ENCODE data around the gene NECAB3. TPM values are rescaled to one million over a fixed set of nuclear protein-coding genes. Genes with fewer than 3 reads are reported as not detected.

The NECAB3 gene
- total RNA-seq, 1 experiment from 2014 or later: 43.5 TPM

DNA sequence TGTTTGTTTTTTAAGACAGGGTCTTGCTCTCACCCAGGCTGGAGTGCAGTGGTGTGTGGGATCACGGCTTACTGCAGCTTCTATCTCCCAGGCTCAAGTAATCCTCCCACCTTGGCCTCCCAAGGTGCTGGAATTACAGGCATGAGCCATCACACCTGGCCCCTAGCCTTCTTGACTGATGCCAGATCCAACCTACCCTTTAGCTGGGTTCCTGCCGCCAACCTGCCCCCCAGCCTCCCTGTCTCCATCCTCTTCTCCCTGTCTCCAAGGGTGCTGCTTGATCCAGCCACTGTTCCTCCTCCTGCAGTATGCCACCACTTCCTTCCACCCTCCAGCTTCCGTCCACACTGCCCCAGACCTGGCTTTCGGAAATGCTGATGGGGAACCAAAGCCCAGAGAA lies 15.3 kb downstream of the NECAB3 start:
- Histone ChIP-seq H3F3A (ENCODE audit: low read length, unreplicated experiment) (no peaks in the 10 kb centered on the region), H3K27me3 (ENCODE audit: low read length) (no peaks in the 10 kb centered on the region), H3K9me3 (ENCODE audit: low read length) (no peaks in the 10 kb centered on the region), H3K79me2 (ENCODE audit: low read length) (no peaks in the 10 kb centered on the region), H3K4me3 (ENCODE audit: low read length) (no peak overlapping the region), H3K4me2 (ENCODE audit: low read length) (no peak overlapping the region), H3K9me2 (replicated peaks; ENCODE audit: low read length) (no peaks in the 10 kb centered on the region), H3K27ac (ENCODE audit: low read length) (no peak overlapping the region), H3K36me3 (ENCODE audit: low read depth, low read length) (no peaks in the 10 kb centered on the region; the same call in 1 of the 2 replicates), H2AFZ (ENCODE audit: low read length) (no peak overlapping the region), H4K20me1 (ENCODE audit: low read length) (no peaks in the 10 kb centered on the region), H3K9ac (ENCODE audit: low read length) (no peak overlapping the region), H3K4me1 (ENCODE audit: insufficient read depth, low read length) (peaks cover 14% of the 10 kb centered on the region)
- ATAC-seq: no peak
- TF ChIP-seq EZH2 (IDR thresholded peaks at IDR 0.05; ENCODE audit: low read length, unreplicated experiment) (no peak), EZH2phosphoT487 (IDR thresholded peaks at IDR 0.05; ENCODE audit: borderline replicate concordance, low read length) (no peak)
- TF ChIP-seq, protein P1, sequence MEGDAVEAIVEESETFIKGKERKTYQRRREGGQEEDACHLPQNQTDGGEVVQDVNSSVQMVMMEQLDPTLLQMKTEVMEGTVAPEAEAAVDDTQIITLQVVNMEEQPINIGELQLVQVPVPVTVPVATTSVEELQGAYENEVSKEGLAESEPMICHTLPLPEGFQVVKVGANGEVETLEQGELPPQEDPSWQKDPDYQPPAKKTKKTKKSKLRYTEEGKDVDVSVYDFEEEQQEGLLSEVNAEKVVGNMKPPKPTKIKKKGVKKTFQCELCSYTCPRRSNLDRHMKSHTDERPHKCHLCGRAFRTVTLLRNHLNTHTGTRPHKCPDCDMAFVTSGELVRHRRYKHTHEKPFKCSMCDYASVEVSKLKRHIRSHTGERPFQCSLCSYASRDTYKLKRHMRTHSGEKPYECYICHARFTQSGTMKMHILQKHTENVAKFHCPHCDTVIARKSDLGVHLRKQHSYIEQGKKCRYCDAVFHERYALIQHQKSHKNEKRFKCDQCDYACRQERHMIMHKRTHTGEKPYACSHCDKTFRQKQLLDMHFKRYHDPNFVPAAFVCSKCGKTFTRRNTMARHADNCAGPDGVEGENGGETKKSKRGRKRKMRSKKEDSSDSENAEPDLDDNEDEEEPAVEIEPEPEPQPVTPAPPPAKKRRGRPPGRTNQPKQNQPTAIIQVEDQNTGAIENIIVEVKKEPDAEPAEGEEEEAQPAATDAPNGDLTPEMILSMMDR (conservative IDR thresholded peaks at IDR 0.05; ENCODE audit: low read depth, low read length): no peak
- BruUV-seq (replicated peaks): no TSS peak
- CTCF ChIA-PET: no interaction called here
- POLR2A ChIA-PET (ENCODE audit: unreplicated experiment): no interaction called here
- no peak for DNase-seq
- intact Hi-C loops (cut with micrococcal nuclease): no loop called here

DNA sequence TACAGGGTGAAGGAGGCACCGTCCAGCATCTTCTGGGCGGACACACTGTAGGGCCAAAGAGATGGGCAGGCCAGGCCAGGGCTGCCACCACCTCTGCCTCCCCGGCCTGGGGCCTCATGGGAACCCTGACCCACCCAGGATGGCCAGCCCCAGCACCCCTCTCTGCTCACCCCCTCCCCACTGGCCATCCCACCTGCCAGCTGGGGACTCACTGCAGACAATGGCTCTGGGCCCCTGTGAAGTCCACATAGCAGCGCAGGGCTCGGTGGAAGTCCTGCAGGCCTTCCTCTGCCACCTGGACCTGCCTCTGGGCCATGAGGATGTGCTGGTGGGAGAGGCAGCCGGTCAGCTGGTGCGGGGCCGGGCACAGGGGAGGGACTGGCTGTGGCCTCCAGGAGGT lies 15.7 kb downstream of the NECAB3 start:
- DNase-seq (no peak), ATAC-seq (no peak)
- no peak overlapping the region for H3K4me3 ChIP-seq (ENCODE audit: low read length)
- no peaks in the 10 kb centered on the region for H3K9me2 ChIP-seq (replicated peaks; ENCODE audit: low read length)
- TF ChIP-seq, protein P1 (conservative IDR thresholded peaks at IDR 0.05; ENCODE audit: low read depth, low read length): no peak
- TF ChIP-seq EZH2 (IDR thresholded peaks at IDR 0.05; ENCODE audit: low read length, unreplicated experiment): no peak
- no peak for TF ChIP-seq EZH2phosphoT487 (IDR thresholded peaks at IDR 0.05; ENCODE audit: borderline replicate concordance, low read length)
- H3F3A ChIP-seq (ENCODE audit: low read length, unreplicated experiment): no peaks in the 10 kb centered on the region
- H3K27ac ChIP-seq (ENCODE audit: low read length): no peak overlapping the region
- CTCF ChIA-PET: no interaction called here
- no peaks in the 10 kb centered on the region; the same call in 1 of the 2 replicates for H3K36me3 ChIP-seq (ENCODE audit: low read depth, low read length)
- intact Hi-C loops (cut with micrococcal nuclease): no loop called here
- H3K27me3 ChIP-seq (ENCODE audit: low read length): no peaks in the 10 kb centered on the region
- H3K79me2 ChIP-seq (ENCODE audit: low read length): no peaks in the 10 kb centered on the region
- BruUV-seq (replicated peaks): no TSS peak
- H3K9ac ChIP-seq (ENCODE audit: low read length): no peak overlapping the region
- H3K9me3 ChIP-seq (ENCODE audit: low read length): no peaks in the 10 kb centered on the region
- no peak overlapping the region for H3K4me2 ChIP-seq (ENCODE audit: low read length)
- H2AFZ ChIP-seq (ENCODE audit: low read length): no peak overlapping the region
- no peaks in the 10 kb centered on the region for H4K20me1 ChIP-seq (ENCODE audit: low read length)
- POLR2A ChIA-PET (ENCODE audit: unreplicated experiment): no interaction called here
- H3K4me1 ChIP-seq (ENCODE audit: insufficient read depth, low read length): peaks cover 16% of the 10 kb centered on the region

DNA sequence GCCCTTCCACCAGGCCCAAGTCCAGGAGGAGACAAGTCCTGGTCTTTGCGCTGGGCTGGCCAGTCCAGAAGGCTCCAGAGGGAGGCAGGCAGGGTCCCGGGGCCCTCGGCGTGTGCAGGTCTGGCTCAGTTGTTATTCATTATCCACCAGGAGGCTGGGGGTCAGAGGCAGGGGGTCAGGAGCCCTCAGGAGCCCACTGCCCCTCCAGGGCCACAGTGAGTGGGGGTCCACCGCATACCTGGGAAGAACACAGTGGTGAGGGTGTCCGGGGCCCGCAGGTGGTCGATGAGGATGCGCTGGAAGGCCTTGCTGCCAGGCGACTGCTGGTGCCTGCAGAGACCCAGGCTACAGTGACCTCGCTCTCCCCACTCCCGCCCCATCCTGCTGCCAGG lies 16.5 kb downstream of the NECAB3 start:
- Histone ChIP-seq H3K27me3 (ENCODE audit: low read length) (no peaks in the 10 kb centered on the region), H3F3A (ENCODE audit: low read length, unreplicated experiment) (no peaks in the 10 kb centered on the region), H3K4me3 (ENCODE audit: low read length) (no peak overlapping the region), H3K79me2 (ENCODE audit: low read length) (no peaks in the 10 kb centered on the region), H3K9me2 (replicated peaks; ENCODE audit: low read length) (no peaks in the 10 kb centered on the region), H3K36me3 (ENCODE audit: low read depth, low read length) (no peaks in the 10 kb centered on the region; the same call in 1 of the 2 replicates), H4K20me1 (ENCODE audit: low read length) (no peaks in the 10 kb centered on the region), H3K27ac (ENCODE audit: low read length) (no peak overlapping the region), H3K4me2 (ENCODE audit: low read length) (no peak overlapping the region), H3K9ac (ENCODE audit: low read length) (no peak overlapping the region), H3K9me3 (ENCODE audit: low read length) (no peaks in the 10 kb centered on the region), H2AFZ (ENCODE audit: low read length) (no peak overlapping the region), H3K4me1 (ENCODE audit: insufficient read depth, low read length) (peaks cover 12% of the 10 kb centered on the region)
- no peak for TF ChIP-seq EZH2phosphoT487 (IDR thresholded peaks at IDR 0.05; ENCODE audit: borderline replicate concordance, low read length)
- TF ChIP-seq EZH2 (IDR thresholded peaks at IDR 0.05; ENCODE audit: low read length, unreplicated experiment): no peak
- TF ChIP-seq, protein P1 (conservative IDR thresholded peaks at IDR 0.05; ENCODE audit: low read depth, low read length): no peak
- ATAC-seq: no peak
- POLR2A ChIA-PET (ENCODE audit: unreplicated experiment): no interaction called here
- CTCF ChIA-PET: no interaction called here
- no TSS peak for BruUV-seq (replicated peaks)
- no peak for DNase-seq
- intact Hi-C loops (cut with micrococcal nuclease): no loop called here
